Measurements from ENCODE around the gene STARD3NL.
"Not testable (repeated sequence)": the region's sequence is repeated elsewhere in the genome, so short reads cannot be mapped to it uniquely, and the experiment has no call there.

Gene STARD3NL

DNA sequence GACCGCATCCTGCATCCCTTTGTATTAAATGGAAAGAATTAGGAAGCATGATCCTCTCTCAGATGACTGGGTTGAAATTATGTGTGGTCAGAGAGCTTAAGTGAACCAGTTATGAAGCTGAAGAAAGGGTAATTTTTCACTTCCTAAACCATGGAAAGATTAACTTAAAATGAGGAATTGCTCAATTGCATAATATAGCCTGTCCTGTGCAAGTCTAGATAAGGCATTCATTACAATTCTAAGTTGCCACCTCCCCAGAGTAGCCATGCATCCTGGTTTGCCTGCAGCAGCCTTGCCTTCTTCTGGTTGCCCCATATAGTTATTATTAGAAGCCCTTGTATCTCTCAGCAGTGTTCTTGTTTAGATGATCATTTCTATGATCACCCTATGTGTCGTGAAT is 45.3 kb downstream of the STARD3NL start:
- DNase-seq, result peak; percentile 25 to 69

DNA sequence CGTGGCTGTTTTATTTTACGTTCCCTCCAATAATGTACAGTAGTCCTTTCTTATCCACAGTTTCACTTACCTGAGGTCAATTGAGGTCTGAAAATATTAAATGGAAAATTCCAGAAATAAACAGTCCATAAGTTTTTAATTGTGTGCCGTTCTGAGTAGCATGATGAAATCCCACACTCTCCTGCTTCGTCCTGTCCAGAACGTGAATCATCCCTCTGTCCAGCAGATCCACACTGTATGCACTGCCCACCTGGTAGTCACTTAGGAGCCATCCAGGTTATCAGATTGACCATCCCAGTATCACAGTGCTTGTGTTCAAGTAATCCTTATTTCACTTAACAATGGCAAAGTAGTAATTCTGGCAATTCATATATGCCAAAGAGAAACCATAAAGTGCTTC is 46.3 kb downstream of the STARD3NL start:
- no peak for DNase-seq

DNA sequence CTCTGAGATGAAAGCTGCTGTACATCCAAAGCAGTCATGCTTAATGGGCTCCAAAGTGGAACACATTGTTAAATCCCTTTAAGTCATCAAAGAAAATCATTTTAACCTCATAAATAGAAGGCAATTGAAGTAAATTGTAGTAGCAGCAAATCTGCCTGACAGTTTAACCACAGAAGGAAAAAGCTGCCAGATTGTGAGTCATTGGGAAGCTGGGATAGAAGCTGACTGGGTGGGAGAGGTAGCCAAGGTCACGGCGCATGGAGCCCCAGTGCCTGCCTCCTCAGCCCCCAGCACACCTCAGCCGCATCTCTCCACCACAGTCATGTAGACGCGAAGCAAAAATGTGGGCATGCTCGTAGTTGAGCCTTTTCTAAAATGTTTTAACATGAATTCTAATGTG is 51.3 kb downstream of the STARD3NL start:
- DNase-seq, result no peak

DNA sequence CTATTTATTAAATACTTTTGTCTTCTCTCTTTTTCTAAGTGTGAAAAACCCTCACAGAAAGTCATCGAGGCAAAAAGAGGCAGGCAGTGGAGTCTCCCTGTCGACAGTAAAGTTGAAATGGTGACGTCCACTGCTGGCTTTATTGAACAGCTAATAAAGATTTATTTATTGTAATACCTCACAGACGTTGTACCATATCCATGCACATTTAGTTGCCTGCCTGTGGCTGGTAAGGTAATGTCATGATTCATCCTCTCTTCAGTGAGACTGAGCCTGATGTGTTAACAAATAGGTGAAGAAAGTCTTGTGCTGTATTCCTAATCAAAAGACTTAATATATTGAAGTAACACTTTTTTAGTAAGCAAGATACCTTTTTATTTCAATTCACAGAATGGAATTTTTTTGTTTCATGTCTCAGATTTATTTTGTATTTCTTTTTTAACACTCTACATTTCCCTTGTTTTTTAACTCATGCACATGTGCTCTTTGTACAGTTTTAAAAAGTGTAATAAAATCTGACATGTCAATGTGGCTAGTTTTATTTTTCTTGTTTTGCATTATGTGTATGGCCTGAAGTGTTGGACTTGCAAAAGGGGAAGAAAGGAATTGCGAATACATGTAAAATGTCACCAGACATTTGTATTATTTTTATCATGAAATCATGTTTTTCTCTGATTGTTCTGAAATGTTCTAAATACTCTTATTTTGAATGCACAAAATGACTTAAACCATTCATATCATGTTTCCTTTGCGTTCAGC is 52.0 kb downstream of the STARD3NL start:
- DNase-seq, result peak in 1 of 2 donors; percentile 23

DNA sequence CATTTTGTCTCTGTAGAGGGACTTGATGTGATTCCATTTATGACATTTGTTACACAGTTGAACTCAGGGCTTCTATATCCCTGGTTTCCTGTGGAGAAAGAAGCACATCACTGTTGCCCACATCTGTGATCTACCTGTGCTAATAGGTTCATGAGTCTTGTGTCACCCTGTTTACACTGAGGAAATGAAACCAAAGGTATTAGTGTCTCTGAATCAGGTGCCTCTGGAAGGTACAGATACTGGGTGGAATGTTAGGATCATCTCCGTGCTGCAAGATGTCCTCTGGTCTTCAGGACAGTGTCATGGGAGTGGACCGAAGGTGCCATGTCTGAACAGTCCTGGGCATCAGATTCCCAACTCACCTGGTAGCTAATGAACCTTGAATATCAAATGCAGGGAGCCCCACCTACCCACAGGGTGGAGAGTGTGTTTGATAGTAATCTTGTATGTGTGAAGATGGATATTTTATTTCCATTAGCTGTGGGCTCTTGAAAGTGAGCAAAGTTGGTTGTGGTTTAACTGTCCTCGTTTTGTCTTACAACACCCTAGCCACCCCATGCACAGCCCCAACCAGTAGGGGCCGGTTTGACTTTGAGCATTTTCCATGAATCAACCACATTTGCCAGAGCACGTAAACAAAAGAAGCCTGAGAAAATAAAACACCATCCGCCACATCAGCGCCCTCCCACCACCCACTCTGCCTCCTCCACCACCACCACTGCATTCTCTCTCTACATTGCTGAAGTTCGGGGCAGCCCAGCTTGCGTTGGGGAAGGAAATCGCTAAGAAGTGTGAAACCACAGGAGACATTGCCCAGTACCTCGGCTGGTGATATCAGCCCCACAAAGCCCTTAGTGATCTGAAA is 54.7 kb downstream of the STARD3NL start:
- DNase-seq, result peak; percentile 77 to 85

DNA sequence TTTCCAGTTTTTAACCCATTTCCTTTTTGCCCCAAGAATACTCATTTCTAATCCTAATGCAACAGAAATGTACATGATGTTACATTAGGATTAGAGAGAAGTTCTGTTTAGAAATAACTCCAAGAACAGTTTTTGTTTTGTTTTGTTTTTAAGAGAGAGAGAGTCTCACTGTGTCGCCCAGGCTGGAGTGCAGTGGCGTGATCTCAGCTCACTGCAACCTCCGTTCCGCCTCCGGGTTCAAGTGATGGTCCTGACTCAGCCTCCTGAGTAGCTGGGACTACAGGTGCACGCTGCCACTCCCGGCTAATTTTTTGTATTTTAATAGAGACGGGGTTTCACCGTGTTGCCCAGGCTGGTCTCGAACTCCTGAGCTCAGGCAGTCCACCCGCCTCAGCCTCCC is 56.7 kb downstream of the STARD3NL start:
- not testable (repeated sequence) for DNase-seq

DNA sequence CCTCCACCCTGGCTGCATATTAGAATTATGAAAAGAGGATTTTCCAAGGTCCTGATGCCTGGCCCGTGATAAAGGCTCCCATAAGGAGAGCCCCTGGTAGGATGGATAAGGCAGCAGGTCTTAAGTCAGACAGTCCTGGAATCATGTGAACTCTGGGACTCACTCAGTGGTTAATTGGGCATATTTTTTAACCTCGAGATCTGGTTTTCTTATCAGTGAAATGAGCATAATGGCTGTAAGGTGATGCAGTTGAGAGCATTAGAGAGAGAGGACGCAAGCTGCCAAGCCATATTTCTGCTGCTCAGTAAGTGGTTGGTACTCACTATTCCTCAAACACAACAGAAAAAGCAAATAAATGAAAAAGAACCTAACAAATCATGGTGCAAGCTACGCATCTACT is 57.6 kb downstream of the STARD3NL start:
- DNase-seq, result no peak

DNA sequence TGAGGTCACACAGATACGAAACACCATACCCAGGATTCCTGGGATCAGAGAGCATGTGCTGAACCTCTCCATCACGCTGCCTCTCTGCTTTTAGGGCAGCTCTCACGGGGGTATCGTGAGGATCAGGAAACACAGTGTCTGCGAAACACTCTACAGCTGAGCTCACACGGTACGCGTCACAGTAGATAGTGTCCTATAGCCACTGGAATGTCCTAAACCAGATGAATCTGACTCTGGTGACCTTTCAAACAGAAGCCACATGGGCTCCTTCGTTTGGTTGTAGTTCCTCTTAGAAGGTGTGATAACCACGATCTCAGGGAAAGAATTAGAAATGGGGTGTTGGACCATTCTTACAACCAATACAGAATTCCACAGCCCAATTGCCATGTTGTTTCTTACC is 61.1 kb downstream of the STARD3NL start:
- DNase-seq, result not testable (repeated sequence)

DNA sequence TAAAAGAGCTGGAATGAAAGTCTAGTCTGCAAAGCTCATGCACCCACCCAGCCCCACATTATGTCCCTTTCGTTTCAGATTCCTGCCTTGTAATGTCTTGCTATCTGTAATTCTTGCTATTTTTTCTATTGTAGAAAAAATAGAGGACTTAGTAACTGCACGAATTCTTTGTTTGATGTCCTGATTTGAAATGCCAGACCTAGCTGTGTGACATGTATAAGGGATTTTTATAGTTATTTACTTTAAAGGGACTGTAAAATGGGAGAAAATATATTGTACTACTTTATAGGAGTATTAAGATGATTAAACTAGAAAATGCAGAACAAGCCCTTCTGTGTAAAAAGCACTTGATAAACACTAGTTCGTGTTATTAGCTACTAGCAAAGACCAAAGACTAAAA is 63.0 kb downstream of the STARD3NL start:
- DNase-seq, result no peak

DNA sequence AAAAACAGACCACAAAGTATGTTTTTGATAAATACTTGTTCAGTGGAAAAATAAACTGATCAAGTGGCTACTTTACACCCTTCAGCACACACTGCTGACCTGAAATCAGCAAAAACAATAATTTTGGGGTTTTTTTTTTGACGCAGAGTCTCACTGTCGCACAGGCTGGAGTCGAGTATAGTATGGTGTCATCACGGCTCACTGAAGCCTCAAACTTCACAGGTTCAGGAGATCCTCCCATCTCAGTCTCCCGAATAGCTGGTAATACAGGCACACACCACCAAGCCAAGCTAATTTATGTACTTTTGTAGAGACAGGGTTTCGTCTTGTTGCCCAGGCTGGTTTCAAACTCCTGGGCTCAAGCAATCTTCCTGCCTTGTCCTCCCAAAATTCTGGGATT is 64.8 kb downstream of the STARD3NL start:
- DNase-seq, result no peak

DNA sequence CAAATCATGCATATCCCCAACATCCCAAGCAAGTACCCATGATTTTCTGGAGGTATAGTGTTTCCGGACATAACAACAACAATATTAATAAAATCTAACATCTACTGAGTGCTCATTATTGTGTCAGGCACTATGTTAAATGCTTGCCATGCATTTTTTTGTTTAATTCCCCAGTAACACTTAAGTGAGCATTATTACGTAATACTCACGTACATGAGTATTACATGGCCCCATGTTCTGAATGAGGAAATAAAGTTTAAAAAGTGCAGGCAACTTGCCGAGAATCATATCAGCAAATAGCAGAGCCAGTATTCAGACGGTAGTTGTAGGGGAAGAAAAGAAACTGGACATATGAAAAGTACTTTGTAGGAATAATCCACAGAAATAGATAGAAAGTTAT is 65.3 kb downstream of the STARD3NL start:
- DNase-seq, result peak; percentile 51 to 52

DNA sequence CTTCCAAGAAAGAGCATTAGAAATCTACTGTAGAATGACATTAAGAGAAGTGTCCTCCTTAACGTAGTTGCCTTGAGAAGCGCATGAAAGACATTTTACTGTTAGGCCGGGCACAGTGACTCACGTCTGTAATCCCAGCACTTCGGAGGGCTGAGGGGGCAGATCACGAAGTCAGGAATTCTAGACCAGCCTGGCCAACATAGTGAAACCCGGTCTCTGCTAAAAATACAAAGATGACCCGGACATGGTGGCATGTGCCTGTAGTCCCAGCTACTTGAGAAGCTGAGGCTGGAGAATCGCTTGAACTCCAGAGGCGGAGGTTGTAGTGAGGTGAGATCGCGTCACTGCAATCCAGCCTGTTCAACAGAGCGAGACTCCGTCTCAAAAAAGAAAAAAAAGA is 66.5 kb downstream of the STARD3NL start:
- DNase-seq, result no peak

DNA sequence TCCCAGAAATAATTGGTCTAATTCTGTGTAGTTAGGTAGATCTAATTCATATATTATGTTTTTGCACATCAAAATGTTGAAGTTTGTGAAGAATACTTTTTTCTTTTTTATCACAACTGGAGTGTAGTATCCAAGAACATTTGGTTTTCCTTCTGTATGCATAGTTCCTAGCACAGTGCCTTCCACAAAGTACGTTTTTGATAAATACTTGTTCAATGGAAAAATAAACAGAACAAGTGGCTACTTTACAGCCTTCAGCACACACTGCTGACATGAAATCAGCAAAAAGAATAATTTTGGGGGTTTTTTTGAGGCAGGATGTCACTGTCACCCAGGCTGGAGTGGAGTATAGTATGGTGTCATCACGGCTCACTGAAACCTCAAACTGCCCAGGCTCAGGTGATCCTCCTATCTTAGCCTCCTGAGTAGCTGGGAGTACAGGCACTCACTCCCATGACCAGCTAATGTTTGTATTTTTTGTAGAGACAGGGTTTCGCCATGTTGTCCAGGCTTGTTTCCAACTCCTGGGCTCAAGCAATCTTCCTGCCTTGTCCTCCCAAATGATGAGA is 67.4 kb downstream of the STARD3NL start:
- no peak for DNase-seq

DNA sequence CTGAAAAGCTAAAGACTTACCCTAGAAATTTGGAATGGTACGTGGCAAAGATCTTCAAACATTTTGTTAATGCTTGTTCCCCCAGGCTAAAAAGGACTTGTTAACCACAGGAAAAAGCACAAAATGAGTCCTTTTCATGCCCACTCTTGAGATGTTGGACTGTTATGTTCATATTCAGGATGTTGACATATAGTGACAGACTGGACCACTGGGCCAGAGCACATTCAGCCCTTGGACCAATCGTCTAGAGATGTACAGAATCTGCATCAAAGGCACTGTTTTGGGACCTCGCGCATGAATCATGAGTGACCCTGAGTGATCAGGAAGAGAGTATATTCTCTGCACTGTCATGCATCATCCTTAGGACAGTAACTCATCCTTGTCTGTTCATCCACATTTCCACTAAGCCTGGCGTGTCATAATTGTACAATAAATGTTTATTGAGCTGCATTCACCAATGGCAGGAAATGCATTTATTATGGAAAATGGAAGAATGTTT is 70.1 kb downstream of the STARD3NL start:
- DNase-seq, result no peak

DNA sequence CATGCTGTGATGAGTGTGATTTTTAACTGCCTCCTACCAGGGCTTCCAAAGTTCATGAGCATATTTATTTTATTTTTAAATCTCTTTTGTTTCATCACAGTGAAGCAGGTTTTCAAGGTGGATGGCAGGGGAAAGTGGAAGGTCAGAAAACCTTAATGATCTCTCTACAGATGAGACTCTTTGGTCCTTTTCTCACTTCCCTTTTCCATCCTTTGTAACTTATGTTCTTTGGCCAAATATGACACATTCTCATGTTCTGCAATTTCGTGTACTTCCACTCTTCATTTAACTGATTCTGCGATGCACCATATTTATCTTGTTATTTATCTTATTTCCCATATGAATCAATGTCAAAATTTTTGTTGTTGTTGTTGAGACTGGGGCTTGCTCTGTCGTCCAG is 71.8 kb downstream of the STARD3NL start:
- DNase-seq, result peak; percentile 20 to 34

DNA sequence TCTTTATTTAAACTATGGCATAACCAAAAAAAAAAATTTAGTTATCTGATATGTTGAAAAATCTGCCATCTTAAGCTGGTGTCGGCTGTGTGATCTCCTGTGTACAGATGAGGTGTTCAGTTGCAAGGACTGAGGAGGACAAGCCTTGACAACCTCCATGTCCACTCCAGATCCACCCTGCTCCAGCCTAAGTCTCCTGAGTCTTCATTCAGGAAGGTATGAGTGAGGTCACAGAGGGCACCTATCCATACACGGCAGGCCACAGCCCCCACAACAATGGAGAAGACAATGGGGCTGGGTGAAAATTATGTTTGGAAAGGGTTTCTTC is 79.3 kb downstream of the STARD3NL start:
- no peak for DNase-seq

DNA sequence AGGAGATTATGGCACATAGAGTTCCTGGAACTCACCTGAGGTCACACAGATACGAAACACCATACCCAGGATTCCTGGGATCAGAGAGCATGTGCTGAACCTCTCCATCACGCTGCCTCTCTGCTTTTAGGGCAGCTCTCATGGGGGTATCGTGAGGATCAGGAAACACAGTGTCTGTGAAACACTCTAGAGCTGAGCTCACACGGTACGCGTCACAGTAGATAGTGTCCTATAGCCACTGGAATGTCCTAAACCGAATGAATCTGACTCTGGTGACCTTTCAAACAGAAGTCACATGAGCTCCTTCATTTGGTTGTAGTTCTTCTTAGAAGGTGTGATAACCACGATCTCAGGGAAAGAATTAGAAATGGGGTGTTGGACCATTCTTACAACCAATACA is 81.1 kb downstream of the STARD3NL start:
- DNase-seq, result not testable (repeated sequence)

DNA sequence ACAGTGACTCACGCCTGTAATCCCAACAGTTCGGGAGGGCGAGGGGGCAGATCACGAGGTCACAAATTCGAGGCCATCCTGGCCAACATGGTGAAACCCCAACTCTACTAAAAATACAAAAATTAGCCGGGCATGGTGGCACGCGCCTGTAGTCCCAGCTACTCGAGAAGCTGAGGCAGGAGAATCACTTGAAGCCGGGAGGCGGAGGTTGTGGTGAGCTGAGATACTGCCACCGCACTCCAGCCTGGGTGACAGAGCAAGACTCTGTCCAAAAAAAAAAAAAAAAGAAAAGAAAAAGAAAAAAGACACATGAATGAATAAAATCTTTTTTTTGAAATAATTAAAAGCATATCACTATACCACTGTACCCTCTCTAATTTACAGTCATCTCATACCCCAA is 83.6 kb downstream of the STARD3NL start:
- not testable (repeated sequence) for DNase-seq

DNA sequence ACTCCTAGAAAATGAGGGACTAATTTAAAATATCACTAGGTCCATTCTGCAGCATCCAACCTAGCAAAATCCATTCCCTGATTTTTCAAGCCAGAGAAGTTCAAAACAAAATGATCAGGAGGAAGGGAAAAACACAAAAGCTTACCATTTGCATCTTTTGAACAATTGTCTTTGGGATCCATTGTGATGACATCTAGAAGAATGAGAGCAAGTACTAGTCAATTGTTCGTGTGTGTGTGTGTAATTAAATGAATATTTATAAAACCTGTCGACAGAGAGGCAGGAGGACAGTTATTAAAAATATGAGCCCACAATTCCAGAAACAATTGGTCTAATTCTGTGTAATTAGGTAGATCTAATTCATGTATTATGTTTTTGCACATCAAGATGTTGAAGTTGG is 84.0 kb downstream of the STARD3NL start:
- not testable (repeated sequence) for DNase-seq

DNA sequence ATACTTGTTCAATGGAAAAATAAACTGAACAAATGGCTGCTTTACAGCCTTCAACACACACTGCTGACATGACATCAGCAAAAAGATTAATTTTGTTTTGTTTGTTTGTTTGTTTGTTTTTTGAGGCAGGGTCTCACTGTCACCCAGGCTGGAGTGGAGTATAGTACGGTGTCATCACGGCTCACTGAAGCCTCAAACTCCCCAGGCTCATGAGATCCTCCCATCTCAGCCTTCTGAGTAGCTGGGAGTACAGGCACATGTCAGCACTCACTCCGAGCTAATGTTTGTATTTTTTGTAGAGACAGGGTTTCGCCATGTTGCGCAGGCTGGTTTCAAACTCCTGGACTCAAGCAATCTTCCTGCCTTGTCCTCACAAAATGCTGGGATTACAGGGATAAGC is 84.5 kb downstream of the STARD3NL start:
- no peak for DNase-seq

DNA sequence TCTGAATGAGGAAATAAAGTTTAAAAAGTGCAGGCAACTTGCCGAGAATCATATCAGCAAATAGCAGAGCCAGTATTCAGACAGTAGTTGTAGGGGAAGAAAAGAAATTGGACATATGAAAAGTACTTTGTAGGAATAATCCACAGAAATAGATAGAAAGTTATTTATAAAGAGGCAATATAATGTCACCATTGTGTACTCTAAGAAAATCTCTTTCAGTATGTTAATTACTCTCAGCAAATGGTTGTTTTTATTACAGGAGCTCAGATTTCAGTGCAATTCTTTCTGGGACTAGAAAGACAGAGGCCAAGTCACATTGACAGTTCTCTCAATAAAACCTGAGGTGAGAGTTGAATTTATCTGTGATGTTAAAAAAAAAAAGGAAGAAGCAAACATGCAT is 85.2 kb downstream of the STARD3NL start:
- not testable (repeated sequence) for DNase-seq

DNA sequence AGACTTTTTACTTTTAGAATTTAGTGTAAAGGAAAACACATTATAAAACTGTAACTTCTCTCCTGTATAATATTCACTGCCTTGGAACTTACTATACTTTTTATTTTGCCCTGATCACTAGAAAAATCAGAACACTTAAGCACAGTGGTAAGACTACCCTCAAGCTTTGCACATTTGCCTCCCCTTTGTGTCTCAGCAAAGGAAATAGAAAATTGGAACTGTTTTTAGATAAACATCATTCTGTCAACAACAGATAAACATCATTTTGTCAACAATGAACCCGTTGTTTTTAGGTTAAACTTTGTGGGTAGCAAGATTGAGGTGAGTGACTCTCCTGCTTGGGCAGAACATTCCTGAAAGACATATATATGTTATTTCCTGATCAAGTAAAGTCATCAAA is 86.6 kb downstream of the STARD3NL start:
- DNase-seq, result not testable (repeated sequence)

DNA sequence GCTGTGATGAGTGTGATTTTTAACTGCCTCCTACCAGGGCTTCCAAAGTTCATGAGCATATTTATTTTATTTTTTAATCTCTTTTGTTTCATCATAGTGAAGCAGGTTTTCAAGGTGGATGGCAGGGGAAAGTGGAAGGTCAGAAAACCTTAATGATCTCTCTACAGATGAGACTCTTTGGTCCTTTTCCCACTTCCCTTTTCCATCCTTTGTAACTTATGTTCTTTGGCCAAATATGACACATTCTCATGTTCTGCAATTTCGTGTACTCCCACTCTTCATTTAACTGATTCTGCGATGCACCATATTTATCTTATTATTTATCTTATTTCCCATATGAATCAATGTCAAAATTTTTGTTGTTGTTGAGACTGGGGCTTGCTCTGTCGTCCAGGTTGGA is 87.9 kb downstream of the STARD3NL start:
- peak; percentile 37 to 48 for DNase-seq

Data from inflammatory macrophage treated with lipopolysaccharide for 1 hour (primary cell).